Stimulated activated CD4-positive, alpha-beta T cell treated with anti-CD3 and anti-CD28 coated beads, Interleukin-4, amount 100 ng/mL, for 48 hours (primary cell): ENCODE results near the gene ARSH.
A peak's percentile ranks its signal among the peaks of the same experiment; 100 is the strongest.
"Not testable (repeated sequence)": the region's sequence is repeated elsewhere in the genome, so short reads cannot be mapped to it uniquely, and the experiment has no call there.

Experiments used
- DNase-seq, 2 donors: peaks; one replicate each; pipeline ENCODE4 v3.0.0-alpha.2; 2020; ENCODE audit warnings: low read depth in 2 of 2

ARSH gene

DNA sequence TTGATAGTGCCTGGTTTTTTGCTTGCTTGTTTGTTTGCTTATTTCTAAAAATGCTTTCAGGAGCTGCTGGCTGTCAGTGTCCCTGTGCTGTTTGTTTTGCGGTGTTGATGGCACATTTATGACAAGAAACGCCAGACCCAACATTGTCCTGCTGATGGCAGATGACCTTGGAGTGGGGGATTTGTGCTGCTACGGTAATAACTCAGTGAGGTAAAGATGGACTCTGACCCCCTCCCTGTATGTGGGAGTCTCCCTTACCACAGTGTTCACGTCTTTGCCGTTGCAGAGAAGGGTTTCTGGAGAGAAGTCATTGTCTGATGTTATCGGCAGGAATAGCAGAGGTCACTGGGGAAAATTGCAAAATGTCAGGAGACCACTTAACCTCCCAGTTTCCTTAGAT lies at the start of gene ARSH:
Gene ARSH (plus strand): TSS at position 52 of the 400 bp plus-strand sequence. CDS start 67 bp downstream, at position 119.
- DNase-seq = no peak

- DNase-seq = no peak
Measured at GRCh38 chrX:2958199-2958598, 48.1 kb upstream of the ARSH start.

- DNase-seq = no peak
Measured at GRCh38 chrX:2960861-2961515, 45.4 kb upstream of the ARSH start.

- no peak for DNase-seq
Measured at GRCh38 chrX:2962381-2962780, 44.0 kb upstream of the ARSH start.

- not testable (repeated sequence) for DNase-seq
Measured at GRCh38 chrX:2963449-2963848, 42.9 kb upstream of the ARSH start.

GRCh38 chrX:2963992-2964794 lies 42.2 kb upstream of the ARSH start:
- DNase-seq = not testable (repeated sequence)

GRCh38 chrX:2965965-2966364 lies 40.4 kb upstream of the ARSH start:
- peak in 1 of 2 donors; percentile 1 for DNase-seq

DNA sequence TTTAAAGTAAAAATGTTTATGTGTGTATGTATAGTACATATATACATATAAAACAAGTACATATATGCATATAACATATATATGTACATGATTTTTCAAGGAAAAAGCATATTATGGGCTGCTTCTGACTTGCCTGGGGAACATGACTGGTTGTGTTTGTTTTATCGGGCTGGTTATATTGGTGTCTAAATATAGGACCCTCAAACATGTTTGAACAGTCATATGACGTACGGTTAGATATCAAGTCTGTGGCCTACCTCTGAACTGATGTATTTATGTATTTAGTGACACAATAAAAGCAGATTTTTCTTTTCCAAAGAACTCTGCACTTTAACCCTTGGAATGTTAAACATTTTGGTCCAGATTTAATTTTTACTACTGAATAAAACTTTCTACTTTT lies 39.3 kb upstream of the ARSH start:
- no peak for DNase-seq

- no peak for DNase-seq
Measured at GRCh38 chrX:2967584-2967983, 38.8 kb upstream of the ARSH start.

GRCh38 chrX:2967998-2968909 lies 38.1 kb upstream of the ARSH start:
- no peak for DNase-seq

GRCh38 chrX:2969021-2969420 lies 37.3 kb upstream of the ARSH start:
- DNase-seq = no peak

- no peak for DNase-seq
Measured at GRCh38 chrX:2972391-2972790, 34.0 kb upstream of the ARSH start.

- no peak for DNase-seq
Measured at GRCh38 chrX:2974961-2975360, 31.4 kb upstream of the ARSH start.

GRCh38 chrX:2978639-2979038 lies 27.7 kb upstream of the ARSH start:
- not testable (repeated sequence) for DNase-seq

- DNase-seq = no peak
Measured at GRCh38 chrX:2984342-2984741, 22.0 kb upstream of the ARSH start.

- DNase-seq = no peak
Measured at GRCh38 chrX:2989565-2989964, 16.8 kb upstream of the ARSH start.

DNA sequence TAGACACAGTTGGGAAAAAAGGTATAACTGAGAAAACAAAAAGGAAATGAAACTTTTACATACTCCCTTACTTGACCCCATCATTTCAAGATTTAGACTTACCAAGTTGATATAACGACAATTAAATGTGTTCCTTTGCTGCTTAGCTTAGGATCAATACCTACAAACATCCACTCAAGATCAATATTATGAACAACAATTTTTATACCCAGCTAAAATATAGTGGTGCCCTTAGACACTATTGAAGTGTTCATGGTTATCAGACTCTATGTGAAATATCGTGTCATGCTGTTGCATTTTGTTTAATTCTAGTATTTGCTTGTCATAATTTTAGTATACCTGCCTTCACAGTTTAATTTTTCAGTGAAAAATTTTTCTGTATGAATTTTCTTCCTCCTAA lies 4.2 kb downstream of the ARSH start:
- no peak for DNase-seq

- DNase-seq = no peak
Measured at GRCh38 chrX:3017492-3017891, 11.1 kb downstream of the ARSH start.

DNA sequence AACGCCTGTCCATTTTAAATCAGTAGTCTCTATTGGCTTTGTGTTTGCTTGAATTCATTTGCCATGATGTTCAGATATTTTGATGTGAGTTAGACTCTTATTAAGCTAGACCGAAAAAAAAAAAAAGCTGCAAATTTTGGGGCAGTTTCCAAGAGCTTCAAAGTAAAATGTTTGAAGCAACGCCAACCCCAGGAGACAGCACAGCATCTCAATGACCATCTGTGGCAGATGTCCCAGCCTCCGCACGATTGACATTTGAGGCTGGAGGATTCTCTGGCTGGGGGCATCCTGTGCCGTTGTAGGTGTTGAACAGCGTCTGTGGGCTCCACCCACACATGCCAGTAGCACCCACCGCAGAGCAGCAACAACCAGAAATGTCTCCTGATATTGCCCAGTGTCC lies 17.8 kb downstream of the ARSH start:
- DNase-seq = no peak

- no peak for DNase-seq
Measured at GRCh38 chrX:3026074-3026815, 19.9 kb downstream of the ARSH start.

- no peak for DNase-seq
Measured at GRCh38 chrX:3029129-3029528, 22.8 kb downstream of the ARSH start.

DNA sequence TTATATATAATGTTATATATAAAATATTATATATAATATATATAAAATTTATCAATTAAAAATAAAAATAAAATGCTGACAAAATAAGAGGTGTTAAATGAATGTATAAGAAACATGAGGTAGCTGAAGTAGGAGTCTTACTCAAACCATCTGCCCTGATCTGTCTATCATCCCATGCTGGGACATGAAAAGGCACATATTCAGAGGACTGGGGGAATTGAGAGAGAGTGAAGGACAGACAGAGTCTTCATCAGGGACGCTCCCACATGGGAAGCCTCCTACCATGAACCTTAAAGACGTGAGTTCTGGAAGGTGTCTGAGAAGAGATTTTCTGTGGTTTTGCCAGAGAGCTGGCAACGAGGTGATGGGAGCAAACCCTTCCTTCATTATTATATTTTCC lies 30.9 kb downstream of the ARSH start:
- DNase-seq = no peak
